ENCODE data around the gene GCNT2. TPM values are rescaled to one million over a fixed set of nuclear protein-coding genes. Genes with fewer than 3 reads are reported as not detected.
A peak's percentile ranks its signal among the peaks of the same experiment; 100 is the strongest.

The GCNT2 gene
- total and polyA plus RNA-seq, 2 of the 8 experiments (the other 6 are each of a cell fraction or from before 2014, with no cell fraction given): 19.3 to 52.5 TPM

GRCh38 chr6:10567256-10568026 is 46.3 kb downstream of the GCNT2 start:
- no peak overlapping the region for H4K91ac ChIP-seq (replicated peaks; ENCODE audit: insufficient read length, low read length)
- H3K18ac ChIP-seq (ENCODE audit: extremely low read depth, low read length): no peak overlapping the region
- no peak overlapping the region for H3K4me2 ChIP-seq (ENCODE audit: insufficient read depth in 1 of 2, low read depth in 2 of 2, low read length in 2 of 2)
- peaks cover 20 to 22% of the 10 kb centered on the region in 2 experiments for H4K20me1 ChIP-seq (replicated peaks in 1 of 2; ENCODE audit: control insufficient read depth in 1 of 2, insufficient read depth in 2 of 2, low read length in 2 of 2)
- TF ChIP-seq MAX (IDR thresholded peaks at IDR 0.05) (no peak), TEAD4 (IDR thresholded peaks at IDR 0.05; ENCODE audit: low read depth, low read length) (peak; percentile 51; the same call in 1 of the 2 replicates)
- no peak overlapping the region for H2AK5ac ChIP-seq (ENCODE audit: low read depth, low read length)
- CTCF ChIA-PET (ENCODE audit: partially characterized antibody): interaction anchor here (0.9 to 2.2 kb wide), 7 partner anchors 9 to 193 kb away, joined by 3 to 10 read pairs (median 4); partner anchors contain the start of gene GCNT2
- H3K79me1 ChIP-seq (ENCODE audit: low read depth, low read length): peaks cover 13% of the 10 kb centered on the region
- FAIRE-seq: no peak
- peaks cover 32 to 98% of the 10 kb centered on the region in 2 experiments for H3K79me2 ChIP-seq (ENCODE audit: control insufficient read depth in 1 of 2, insufficient read depth in 2 of 2, low read length in 2 of 2)
- no peaks in the 10 kb centered on the region; the same call in 1 of the 2 replicates for H3K23me2 ChIP-seq (ENCODE audit: low read depth, low read length)
- no peak overlapping the region for H3K56ac ChIP-seq (replicated peaks; ENCODE audit: insufficient read length, low read depth, low read length)
- H3K4me1 ChIP-seq (replicated peaks in 1 of 4; ENCODE audit: control insufficient read depth in 3 of 4, insufficient read depth in 4 of 4, low read length in 3 of 4): peaks cover 0 to 10% (median 1%) of the 10 kb centered on the region in 4 experiments; a peak in 4 of 7 replicates
- POLR2A ChIA-PET (ENCODE audit: partially characterized antibody): interaction anchor here (1.3 to 17.1 kb wide), 4 partner anchors 10 to 18 kb away, joined by 6 to 154 read pairs (median 7); no protein-coding TSS in a partner anchor
- H4K8ac ChIP-seq (ENCODE audit: extremely low read depth, insufficient read depth, low read length): no peak overlapping the region
- no peak overlapping the region for H2BK15ac ChIP-seq (ENCODE audit: low read length)
- H3K23ac ChIP-seq (ENCODE audit: insufficient read length): no peak overlapping the region
- H3K27me3 ChIP-seq (replicated peaks in 1 of 4; ENCODE audit: control insufficient read depth in 3 of 4, extremely low read depth in 1 of 4, insufficient read depth in 3 of 4, low read length in 3 of 4): no peaks in the 10 kb centered on the region
- H3K9ac ChIP-seq (replicated peaks in 1 of 4; ENCODE audit: extremely low read depth in 1 of 4, low read depth in 3 of 4, low read length in 3 of 4): no peak overlapping the region
- 92% methylated on average over 6 of the region's 6 CpGs; no CpG with 5 or more reads in 1 of the 2 experiments for WGBS, 2 experiments (ENCODE audit: extremely low coverage in 1 of 2, insufficient coverage in 1 of 2, insufficient read length in 1 of 2, insufficient replicate concordance in 2 of 2, low coverage in 1 of 2, low lambda C conversion rate in 2 of 2, missing lambda C conversion rate in 1 of 2)
- H2BK20ac ChIP-seq (ENCODE audit: low read length): no peak overlapping the region
- no peak overlapping the region for H2BK5ac ChIP-seq (ENCODE audit: low read depth, low read length)
- no peak overlapping the region for H4K5ac ChIP-seq (ENCODE audit: insufficient read length, low read depth, low read length)
- H3K9me3 ChIP-seq (ENCODE audit: insufficient read depth in 2 of 2, low read depth in 1 of 2, low read length in 1 of 2): no peaks in the 10 kb centered on the region
- H2AFZ ChIP-seq (ENCODE audit: low read length): no peak overlapping the region
- no peak overlapping the region for H2BK12ac ChIP-seq (ENCODE audit: low read depth, low read length)
- no peak overlapping the region for H3K27ac ChIP-seq (ENCODE audit: low read depth, low read length)
- no peak overlapping the region for H3K4ac ChIP-seq (replicated peaks; ENCODE audit: insufficient read length, low read depth, low read length)
- H3K14ac ChIP-seq (ENCODE audit: insufficient read length): no peak overlapping the region
- no peak for DNase-seq (ENCODE audit: low read depth in 1 of 2, low spot score in 2 of 2)
- no peak overlapping the region for H3K4me3 ChIP-seq (ENCODE audit: extremely low read depth in 1 of 4, insufficient read depth in 2 of 4, low read depth in 3 of 4, low read length in 4 of 4)
- peaks cover 0 to 30% (median 7%) of the 10 kb centered on the region in 4 experiments; a peak in 4 of 8 replicates for H3K36me3 ChIP-seq (ENCODE audit: control insufficient read depth in 2 of 4, insufficient read depth in 4 of 4, low read length in 3 of 4)
- H2BK120ac ChIP-seq (replicated peaks; ENCODE audit: low read depth, low read length): no peak overlapping the region
